ENCODE measurements around the gene S100A4.
"Not testable (repeated sequence)": the region's sequence is repeated elsewhere in the genome, so short reads cannot be mapped to it uniquely, and the experiment has no call there.

The S100A4 gene

DNA sequence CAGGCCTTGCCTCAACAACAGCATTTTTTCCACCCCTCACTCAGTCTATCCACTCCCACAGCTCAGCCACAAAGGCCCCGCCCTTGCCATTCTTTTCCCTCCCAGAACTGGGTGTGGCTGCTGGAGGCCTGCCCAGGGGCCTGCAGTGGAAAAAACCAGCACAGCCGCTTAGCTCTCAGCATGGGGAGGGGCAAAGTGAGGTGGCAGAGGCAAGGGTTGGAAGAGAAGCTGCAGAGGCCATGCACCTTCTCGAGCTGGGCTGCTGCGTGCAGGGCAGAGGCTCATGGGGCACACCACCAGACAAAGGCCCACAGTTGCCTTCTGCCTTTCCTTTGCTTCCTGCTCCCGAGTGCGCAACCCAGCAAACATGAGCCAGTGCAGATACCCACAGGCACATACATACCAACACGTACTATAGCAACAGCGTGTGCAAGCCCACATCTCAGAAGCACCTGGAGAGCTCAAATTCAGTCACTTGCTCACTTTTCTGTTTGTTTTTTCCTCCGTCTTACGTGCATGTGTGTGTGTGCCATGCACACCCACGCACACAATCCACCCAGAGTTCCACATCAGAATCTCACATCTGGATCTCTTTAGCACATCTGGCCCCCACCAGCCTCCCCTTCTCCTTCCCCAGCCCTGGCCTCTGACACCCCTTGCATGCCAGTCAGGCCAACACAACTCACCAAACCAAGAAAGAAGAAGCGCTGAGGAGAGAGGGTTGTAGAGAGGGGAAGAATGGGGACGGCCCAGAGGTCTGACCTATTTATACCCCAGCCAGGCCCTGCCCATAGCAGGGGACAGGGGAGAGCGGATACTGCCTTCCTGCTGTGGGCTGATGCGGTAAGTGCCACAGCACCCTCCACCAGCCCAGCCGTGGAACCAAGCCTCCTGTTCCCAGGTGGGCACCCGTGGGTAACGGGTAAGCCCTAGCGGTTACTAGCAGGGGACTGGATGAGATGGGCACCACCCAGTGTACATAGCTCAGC, at the start of gene S100A4:
Gene S100A4, minus strand, starts transcription at position 740 of the 989 bp plus-strand sequence. CDS start 1,012 bp downstream, outside the sequence.
- DNase-seq = peak; percentile 60

DNA sequence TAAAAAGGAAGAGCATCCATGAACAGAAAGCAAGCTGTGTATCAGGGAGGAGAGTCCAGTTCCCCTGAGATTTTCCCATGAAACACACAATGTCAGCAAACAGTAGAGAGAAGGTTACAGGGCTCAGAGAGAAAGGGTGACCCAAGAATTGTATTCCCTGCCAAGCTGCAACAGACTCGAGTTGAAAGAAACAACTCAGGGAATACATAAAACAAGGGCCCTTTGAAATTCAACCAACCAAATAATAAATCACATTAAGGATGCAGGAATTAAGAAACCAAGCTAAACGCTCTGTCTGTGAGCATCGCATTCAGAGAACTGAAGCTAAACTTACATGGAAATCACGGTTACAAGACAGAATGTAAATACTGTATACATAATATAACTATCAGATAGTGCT, 47.1 kb upstream of the S100A4 start:
- DNase-seq = no peak

DNA sequence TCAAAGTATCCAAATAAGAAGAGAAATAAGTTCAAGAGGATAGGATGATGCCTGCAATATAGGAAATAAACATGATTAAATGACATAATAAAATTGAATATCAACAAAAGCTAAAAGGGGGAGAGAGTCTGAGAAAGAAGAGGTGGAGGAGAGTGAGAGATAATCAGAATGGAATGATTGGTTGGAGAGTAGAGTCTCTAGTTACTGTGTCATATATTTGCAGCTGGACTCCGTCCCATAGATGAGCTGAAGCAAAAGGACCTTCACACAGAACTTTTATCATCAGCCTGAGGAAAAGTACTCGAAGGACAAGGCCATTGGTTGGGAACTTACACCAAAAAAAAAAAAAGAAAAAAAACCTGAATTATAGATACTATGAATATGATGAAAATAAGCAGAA, 42.9 kb upstream of the S100A4 start:
- DNase-seq = no peak

DNA sequence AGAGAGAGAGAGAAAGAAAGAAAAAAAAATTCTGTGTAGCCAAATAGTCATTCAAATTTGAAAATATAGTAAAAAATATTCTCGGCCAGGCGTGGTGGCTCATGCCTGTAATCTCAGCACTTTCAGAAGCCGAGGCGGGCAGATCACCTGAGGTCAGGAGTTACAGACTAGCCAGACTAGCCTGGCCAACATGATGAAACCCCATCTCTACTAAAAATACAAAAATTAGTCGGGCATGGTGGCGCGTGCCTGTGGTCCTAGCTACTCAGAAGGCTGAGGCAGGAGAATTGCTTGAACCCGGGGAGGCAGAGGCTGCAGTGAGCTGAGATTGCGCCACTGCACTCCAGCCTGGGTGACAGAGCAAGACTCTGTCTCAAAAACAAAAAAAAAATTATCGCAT, 42.4 kb upstream of the S100A4 start:
- DNase-seq = not testable (repeated sequence)

DNA sequence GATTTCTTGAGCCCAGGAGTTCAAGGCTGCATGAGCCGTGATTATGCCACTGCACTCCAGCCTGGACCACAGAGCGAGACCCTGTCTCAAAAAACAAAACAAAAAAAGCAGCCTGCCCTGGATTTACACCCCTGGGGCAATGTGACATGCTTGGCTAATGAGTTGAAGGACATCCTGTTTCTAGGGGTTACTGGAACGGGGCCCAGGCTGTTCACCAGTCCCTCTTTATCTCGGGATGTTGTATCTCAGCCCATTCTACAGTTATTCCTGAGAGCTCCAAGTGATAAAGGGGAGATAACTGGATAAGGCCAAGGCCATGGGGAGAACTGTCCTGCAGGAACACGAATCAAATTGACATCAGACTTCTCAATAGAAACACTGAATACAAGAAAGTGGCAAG, 41.7 kb upstream of the S100A4 start:
- DNase-seq = no peak

DNA sequence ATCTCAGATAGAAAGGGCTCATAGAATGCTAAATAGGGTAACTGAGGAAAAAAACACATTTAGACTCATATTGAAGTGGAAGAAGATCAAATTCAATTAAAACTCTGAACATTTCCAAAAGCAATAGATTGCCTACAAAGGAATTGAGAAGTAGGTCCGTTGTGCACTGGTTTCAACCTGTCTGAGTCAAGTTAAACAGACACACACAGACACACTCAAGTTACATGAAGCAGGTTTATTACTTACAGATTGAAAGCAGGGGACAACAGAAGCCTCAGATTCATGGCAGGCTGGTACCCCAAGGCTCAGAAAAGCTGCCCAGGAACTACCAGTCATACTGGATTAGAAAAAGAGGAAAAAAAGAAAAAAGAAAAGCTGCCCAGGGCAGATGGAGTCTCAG, 40.7 kb upstream of the S100A4 start:
- DNase-seq = no peak

DNA sequence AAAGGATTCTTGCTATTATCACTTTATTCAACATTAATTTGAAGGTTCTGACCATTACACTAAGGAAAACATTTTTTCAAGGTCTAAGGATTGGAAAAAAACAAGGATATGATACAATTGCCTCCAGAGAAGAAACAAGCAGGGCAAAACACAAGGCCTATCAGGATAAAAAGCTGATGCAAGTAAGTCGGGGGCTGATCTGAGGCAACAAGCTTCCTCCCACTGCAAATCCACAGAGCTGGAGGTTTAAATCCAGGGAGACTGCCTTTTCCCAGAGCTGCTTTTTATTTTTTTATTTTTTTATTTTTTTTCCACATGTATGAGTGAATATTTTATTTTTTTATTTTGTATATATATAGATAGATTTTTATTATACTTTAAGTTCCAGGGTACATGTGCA, 39.4 kb upstream of the S100A4 start:
- DNase-seq = no peak

DNA sequence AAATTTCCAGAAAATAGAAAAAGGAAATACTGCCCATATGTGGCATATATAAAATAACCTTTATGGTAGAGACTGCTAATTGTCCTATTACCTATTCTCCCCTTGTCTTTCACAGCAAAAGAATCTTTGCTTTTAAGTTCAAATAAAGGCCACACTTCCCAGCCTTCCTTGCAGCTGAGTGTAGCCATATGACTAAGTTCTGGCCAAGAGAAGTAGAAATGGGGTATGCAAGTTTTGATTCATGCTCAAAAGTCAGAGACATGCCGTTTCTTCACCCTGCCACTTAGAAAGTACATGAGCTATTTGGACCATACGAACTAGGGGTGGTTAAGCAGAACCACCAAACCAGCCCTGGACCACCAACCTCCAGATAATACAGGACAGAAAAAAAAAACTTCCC, 38.4 kb upstream of the S100A4 start:
- no peak for DNase-seq

DNA sequence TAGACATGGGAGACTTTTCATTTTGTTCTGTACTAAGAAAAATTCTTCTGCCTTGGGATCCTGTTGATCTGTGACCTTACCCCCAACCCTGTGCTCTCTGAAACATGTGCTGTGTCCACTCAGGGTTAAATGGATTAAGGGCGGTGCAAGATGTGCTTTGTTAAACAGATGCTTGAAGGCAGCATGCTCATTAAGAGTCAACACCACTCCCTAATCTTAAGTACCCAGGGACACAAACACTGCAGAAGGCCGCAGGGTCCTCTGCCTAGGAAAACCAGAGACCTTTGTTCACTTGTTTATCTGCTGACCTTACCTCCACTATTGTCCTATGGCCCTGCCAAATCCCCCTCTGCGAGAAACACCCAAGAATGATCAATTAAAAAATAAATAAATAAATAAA, 37.9 kb upstream of the S100A4 start:
- not testable (repeated sequence) for DNase-seq

DNA sequence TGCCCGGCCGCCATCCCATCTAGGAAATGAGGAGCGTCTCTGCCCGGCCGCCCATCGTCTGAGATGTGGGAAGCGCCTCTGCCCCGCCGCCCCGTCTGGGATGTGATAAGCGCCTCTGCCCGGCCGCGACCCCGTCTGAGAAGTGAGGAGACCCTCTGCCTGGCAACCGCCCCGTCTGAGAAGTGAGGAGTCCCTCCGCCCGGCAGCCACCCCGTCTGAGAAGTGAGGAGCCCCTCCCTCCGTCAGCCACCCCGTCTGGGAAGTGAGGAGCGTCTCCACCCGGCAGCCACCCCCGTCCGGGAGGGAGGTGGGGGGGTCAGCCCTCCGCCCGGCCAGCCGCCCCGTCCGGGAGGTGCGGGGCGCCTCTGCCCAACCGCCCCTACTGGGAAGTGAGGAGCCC, 37.2 kb upstream of the S100A4 start:
- DNase-seq = not testable (repeated sequence)

DNA sequence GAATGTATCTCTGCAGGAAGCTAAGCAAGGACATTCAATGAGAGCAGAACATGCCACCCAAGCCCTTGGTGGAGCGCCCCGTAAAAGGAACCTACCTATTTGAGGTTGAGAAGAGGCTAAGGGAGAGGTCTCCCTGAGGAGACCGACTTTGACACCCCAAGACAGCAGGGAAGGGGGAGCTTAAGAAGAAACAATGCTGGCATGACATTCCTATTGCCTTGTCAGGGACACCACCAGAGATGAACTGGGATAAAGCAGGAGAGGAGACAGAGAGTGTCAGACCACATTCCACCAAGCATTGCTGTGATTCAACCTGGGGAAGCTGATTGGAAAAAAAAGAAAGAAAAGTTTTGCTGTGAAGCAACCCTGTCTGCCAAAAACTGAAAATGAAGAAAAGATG, 33.3 kb upstream of the S100A4 start:
- DNase-seq = no peak

DNA sequence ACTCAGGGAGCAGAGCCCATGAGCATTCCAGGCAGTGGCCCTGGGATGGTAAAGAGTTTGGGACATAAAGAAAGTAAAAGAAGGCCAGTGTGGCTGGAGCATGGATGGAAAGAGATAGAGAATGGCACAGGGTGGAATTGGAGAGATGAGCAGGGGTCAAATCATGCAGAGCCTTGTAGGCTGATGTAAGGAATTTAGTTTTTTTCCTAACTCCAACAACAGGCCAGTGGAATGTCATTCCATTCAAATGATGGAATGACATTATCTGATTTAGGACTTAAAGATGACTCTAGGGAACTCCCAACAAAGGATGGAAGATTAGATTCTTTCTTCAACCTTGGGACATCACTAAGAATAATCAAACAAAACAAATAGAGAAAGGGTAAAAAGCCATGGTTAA, 32.9 kb upstream of the S100A4 start:
- DNase-seq = no peak

DNA sequence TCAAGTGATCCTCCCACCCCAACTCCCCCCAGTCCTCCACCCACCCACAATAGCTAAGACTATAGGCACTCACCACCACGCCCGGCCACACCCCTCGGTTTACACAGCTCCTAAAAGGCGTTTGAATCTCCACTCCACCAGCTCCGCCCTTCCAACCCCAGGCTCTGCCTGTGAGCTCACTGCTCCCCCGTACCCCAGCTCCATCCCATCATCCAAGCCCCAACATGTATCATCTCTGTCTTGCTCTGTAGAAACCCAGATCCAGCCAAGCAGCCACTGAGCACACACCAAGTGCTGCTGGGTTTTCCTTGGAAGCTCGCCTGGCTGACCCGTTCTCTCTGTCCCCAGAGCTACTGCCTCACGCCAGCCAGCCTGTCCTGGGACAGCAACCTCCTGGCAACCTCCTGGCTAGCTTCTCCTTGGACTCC, 32.0 kb upstream of the S100A4 start:
- no peak for DNase-seq

DNA sequence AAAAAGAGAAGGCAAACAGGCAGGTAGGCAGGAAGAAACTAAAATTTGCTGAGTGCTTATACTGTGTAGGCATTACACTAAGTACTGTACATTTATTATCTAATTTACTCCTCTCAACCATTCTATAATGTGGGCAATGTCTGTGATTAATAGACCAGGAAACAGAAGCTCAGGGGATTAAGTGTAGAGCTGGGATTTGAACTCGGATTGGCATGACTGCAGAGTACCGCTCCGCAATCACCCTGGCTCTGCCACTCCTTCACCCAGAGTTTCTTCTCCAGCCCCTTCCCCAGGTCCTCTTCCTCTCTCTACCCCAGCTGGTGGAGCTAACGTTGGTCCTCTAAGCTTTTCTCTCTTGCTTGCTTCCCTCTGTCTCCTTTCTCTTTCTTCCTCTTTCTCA, 31.5 kb upstream of the S100A4 start:
- no peak for DNase-seq

DNA sequence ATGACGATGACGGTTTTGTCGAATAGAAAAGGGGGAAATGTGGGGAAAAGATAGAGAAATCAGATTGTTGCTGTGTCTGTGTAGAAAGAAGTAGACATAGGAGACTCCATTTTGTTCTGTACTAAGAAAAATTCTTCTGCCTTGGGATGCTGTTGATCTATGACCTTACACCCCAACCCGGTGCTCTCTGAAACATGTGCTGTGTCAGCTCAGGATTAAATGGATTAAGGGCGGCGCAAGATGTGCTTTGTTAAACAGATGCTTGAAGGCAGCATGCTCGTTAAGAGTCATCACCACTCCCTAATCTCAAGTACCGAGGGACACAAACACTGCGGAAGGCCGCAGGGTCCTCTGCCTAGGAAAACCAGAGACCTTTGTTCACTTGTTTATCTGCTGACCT, 29.9 kb upstream of the S100A4 start:
- not testable (repeated sequence) for DNase-seq

DNA sequence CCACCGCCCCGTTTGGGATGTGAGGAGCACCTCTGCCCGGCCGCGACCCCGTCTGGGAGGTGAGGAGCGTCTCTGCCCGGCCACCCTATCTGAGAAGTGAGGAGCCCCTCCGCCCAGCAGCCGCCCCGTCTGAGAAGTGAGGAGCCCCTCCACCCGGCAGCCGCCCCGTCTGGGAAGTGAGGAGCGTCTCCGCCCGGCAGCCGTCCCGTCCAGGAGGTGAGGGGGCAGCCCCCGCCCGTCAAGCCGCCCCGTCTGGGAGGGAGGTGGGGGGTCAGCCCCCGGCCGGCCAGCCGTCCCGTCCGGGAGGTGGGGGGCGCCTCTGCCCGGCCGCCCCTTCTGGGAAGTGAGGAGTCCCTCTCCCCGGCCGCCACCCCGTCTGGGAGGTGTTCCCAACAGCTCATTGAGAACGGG, 29.5 kb upstream of the S100A4 start:
- not testable (repeated sequence) for DNase-seq

DNA sequence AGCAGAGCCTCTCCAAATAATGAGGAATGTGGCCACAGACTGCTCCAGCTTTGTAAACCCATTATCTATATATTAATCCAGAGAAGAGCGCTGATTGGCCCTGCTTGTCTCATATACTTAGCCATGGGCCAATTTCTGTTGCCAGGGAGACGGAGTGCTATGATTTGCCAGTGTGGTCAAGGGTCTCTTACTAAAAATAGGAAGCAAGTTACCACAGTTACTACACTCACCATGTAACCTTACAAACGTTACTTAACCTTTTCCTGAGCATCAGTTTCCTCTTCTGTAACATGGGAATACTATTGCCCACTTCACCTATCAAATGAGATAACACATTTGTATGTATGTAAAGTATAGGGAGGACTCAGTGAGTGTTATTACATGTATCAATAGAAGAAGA, 27.7 kb upstream of the S100A4 start:
- no peak for DNase-seq

DNA sequence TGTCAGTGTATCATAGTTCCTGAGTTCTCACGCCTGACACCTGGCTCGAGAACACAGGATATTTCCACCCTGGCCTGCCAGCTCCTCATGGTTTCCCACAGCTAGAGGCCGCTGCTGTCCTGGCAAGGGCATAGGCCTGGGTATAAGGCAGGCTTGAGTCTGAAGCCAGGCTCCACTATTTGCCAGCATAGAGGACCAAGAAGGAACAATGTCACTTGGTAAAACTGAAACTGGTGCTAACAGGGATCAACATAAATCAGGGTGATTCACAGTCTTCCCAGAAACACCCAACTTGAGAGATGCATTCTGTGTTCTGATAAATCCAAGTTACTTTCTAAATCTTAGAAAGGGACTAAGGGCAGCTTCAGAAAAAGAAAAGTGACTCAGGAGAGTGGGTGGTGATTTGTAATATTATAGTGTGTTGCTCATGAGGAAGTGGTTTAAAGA, 27.0 kb upstream of the S100A4 start:
- peak; percentile 62 for DNase-seq

DNA sequence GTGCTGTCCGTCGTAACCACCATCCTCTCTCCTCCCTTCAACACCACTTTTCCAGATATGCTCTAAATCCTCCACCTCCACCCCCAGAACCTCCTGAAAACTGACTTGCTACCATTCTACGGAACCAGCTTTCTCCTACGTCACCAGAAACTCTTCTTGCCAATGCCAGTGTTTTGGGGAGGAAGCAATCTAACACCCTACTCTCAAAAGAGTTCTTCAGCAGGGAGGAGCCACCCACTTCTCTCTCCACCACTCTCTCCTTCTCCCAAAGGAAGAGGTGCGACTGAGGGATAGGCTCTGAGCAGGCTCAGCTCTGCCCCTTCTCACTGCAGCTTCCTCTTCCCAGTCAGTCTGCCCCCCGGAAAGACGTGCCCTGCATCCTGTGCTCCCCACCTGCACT, 26.1 kb upstream of the S100A4 start:
- DNase-seq = no peak

DNA sequence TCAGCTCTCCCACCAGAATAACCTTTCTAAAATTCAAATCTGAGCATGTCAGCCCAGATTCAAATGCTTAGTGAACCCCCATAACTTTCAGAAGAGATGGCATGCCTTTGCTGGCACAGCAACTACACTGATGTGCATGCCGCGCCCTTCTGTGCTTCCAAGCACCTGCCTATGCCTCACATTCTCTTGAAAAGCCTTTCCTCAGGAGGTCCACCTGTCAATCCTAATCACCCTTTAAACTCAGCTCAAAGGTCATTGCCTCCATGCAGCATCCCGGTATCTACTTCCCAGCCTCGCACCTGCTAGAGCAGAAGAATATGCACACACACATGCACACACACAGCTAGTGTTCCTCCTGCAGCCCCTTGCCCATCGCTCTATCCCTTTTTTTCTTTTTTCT, 25.3 kb upstream of the S100A4 start:
- no peak for DNase-seq

DNA sequence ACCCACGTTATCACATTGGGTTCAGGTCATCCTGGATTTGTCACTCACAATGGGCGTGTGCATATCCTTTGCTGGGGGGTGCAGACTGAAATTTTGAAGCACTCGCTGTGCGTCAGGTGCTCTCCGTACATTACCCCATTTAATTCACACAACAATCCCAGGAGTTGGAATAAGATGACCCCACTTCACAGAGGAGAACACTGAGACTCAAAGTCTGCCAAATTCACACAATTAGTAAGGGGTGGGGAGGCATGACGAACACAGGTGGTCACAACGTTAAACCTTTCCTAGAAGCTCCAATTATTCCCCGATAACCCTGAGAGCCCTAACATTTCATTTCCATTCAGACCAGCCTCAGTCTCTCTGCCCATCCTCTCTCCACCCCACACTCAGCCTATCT, 23.9 kb upstream of the S100A4 start:
- DNase-seq = no peak

DNA sequence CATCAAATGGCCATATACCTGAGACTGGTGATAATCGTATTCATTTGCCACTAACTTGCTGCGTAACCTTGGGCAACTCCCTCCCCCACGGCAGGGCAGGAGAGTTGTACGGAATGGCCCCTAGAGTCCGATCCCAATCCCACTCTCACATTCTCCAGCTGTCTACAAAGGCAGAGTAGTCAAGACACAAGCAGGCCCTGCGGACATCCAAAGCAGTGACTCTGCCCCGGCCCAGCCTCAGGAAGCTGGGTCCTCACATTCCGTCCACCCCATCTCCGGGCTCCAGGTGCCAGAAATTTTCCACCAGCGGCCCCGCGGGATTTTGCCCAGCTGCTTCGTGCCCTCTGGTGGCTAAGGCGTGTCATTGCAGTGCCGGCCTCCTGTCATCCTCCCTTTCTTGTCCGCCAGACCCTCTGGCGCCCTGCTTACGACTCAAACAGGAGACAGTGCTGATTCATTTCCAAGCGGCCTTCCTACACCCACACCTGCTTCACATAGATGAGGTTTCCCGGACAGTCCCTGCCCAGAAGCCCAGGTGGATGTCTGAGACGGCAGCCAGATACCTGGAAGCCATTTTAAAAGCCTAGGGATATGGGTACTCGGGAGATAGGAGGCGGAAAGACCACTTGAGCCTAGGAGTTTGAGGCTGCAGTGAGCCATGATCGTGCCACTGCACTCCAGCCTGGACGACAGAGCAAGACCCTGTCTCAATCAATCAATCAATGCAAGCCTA, 22.9 kb upstream of the S100A4 start:
- DNase-seq = peak; percentile 74

DNA sequence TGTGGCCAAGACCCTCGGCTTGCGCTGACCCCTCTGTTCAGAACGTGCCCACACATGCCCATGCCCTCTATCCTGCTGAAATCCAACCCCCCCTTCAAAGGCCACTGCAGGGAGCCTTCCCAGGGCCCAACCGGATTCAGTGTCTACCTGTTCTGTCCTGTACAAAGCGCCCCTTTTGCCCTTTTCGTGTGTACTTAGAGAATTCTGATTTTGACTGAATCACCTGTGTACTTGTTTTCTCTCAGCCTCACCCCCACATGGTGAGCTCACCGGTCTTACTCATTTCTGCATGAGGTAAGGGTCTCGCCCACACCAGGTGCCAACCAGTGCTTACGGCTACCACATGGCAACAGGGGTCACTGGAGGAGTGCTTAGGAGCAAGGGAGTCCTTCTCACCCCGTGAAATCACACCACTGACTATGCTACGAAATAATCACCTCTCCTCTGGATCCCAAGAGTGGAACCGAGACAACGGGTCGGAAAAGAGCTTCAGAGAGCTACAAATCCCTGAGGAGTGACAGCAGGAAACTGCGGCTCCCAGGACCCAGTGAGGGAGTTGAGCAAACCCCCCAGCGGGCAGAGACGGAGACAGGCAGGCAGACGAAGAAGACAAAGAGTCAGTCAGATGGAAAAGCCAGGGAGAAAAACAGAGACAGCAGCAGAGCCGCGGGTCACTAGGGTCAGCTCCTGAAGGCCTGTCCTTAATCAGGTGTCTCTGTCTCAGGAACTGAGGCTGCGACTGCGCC, 22.2 kb upstream of the S100A4 start:
- peak; percentile 16 for DNase-seq

Measured in NK-92 treated with Interleukin-12 subunit alpha and Interleukin-12 subunit beta, amount 100 ng/mL, for 24 hours (cell line).